ENCODE measurements around the gene KCNJ10.

Gene KCNJ10

DNA sequence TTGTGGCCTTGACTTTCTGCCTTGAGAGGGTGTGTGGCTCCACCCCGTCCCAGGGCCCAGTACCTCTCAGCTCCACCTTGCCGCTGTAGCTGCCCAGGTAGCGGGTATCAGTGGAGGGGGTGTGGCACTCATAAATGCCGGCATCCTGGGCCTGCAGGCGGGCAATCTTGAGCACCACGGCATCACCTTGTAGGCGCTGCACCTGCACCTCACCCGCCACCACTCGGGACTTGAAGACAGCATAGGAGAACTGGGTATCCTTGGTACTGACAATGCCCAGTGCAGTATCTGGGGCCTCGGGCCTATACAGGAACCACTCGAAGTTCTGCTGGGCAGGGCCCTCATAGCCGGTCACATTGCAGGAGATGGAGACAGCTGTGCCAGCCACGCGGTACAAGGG is 24.8 kb upstream of the KCNJ10 start:
- TF ChIP-seq POLR2AphosphoS5 (IDR thresholded peaks at IDR 0.05; ENCODE audit: low read depth, low read length) (no peak), TAF1 (IDR thresholded peaks at IDR 0.05; ENCODE audit: borderline replicate concordance, insufficient read depth, low read length) (no peak), SIN3A (IDR thresholded peaks at IDR 0.05; ENCODE audit: borderline replicate concordance, insufficient read depth, low read length) (no peak), FOXP2 (optimal IDR thresholded peaks at IDR 0.05; ENCODE audit: borderline replicate concordance, extremely low read depth, extremely low read length, insufficient read depth) (no peak)
- TF ChIP-seq, protein P1, sequence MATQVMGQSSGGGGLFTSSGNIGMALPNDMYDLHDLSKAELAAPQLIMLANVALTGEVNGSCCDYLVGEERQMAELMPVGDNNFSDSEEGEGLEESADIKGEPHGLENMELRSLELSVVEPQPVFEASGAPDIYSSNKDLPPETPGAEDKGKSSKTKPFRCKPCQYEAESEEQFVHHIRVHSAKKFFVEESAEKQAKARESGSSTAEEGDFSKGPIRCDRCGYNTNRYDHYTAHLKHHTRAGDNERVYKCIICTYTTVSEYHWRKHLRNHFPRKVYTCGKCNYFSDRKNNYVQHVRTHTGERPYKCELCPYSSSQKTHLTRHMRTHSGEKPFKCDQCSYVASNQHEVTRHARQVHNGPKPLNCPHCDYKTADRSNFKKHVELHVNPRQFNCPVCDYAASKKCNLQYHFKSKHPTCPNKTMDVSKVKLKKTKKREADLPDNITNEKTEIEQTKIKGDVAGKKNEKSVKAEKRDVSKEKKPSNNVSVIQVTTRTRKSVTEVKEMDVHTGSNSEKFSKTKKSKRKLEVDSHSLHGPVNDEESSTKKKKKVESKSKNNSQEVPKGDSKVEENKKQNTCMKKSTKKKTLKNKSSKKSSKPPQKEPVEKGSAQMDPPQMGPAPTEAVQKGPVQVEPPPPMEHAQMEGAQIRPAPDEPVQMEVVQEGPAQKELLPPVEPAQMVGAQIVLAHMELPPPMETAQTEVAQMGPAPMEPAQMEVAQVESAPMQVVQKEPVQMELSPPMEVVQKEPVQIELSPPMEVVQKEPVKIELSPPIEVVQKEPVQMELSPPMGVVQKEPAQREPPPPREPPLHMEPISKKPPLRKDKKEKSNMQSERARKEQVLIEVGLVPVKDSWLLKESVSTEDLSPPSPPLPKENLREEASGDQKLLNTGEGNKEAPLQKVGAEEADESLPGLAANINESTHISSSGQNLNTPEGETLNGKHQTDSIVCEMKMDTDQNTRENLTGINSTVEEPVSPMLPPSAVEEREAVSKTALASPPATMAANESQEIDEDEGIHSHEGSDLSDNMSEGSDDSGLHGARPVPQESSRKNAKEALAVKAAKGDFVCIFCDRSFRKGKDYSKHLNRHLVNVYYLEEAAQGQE (IDR thresholded peaks at IDR 0.05; ENCODE audit: insufficient read depth in 1 of 2, low read depth in 2 of 2, low read length in 2 of 2) = no peak

DNA sequence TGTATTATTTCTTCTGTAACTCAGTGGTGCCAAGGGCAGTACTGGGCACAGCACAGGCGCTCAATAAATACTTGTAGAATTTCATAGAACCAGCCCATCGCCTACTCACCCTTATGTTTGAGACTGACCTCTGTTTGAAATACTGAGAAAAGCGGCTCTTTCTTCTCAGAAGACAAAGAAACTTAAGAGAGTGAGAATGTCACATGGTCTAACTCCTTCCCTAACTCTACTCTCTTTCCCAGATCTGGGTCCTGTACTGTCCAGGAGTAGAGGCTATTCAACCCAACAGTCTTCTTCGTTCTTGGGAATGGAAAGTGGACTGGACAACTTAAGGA is 24.3 kb upstream of the KCNJ10 start:
- TF ChIP-seq TAF1 (IDR thresholded peaks at IDR 0.05; ENCODE audit: borderline replicate concordance, insufficient read depth, low read length) (no peak), POLR2AphosphoS5 (IDR thresholded peaks at IDR 0.05; ENCODE audit: low read depth, low read length) (no peak), FOXP2 (optimal IDR thresholded peaks at IDR 0.05; ENCODE audit: borderline replicate concordance, extremely low read depth, extremely low read length, insufficient read depth) (no peak), SIN3A (IDR thresholded peaks at IDR 0.05; ENCODE audit: borderline replicate concordance, insufficient read depth, low read length) (no peak)
- TF ChIP-seq, protein P1 (IDR thresholded peaks at IDR 0.05; ENCODE audit: insufficient read depth in 1 of 2, low read depth in 2 of 2, low read length in 2 of 2) = no peak

DNA sequence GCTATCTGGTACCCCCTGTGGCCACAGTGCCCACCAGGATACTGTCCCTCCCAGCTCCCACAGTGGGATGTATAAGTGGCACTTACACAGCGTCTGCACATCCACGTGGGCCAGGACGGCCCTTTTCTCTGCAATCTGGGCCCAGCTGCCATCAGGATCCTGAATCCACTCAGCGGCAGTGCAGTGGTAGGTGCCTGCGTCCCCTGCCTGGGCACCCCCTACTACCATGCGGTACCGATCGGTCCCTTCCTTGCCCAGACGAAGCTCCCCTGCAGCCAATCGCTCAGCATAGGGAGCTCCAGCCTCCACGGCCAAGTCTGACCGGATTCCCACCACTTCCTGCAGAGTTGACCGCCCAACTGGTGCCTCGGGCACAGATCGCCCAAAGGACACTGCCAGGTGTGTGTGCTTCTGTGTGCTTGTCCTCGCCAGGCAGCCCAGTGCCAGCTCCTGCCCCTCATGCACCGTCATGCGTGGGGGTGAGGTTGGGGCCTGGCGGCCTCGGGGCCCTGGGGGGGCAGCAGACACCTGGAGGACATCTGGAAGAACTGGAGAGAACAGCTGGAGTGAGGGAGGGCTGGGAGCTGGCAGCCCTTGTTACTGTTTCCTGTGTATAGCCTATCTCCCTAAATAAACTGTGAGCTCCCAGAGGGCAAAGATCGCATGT is 23.8 kb upstream of the KCNJ10 start:
- TF ChIP-seq FOXP2 (optimal IDR thresholded peaks at IDR 0.05; ENCODE audit: borderline replicate concordance, extremely low read depth, extremely low read length, insufficient read depth) = no peak
- TF ChIP-seq, protein P1 (IDR thresholded peaks at IDR 0.05; ENCODE audit: insufficient read depth in 1 of 2, low read depth in 2 of 2, low read length in 2 of 2) = no peak
- no peak for TF ChIP-seq TAF1 (IDR thresholded peaks at IDR 0.05; ENCODE audit: borderline replicate concordance, insufficient read depth, low read length)
- no peak for TF ChIP-seq SIN3A (IDR thresholded peaks at IDR 0.05; ENCODE audit: borderline replicate concordance, insufficient read depth, low read length)
- TF ChIP-seq POLR2AphosphoS5 (IDR thresholded peaks at IDR 0.05; ENCODE audit: low read depth, low read length) = no peak

DNA sequence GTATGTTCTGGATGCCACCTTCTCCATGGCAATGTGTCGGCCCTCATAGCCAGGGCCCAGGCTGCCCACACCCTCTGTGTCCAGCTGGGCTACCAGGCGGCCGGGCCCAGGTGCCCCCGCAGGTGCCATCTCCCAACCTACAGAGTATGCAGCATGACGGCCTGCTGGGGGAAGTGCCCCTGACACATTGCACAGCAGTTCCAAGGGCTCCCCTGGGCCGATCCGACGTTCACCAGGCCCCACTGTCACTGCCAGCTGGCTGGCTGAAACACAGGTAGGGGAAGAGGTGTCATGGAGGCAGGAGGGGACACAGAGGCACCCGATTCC is 23.1 kb upstream of the KCNJ10 start:
- TF ChIP-seq TAF1 (IDR thresholded peaks at IDR 0.05; ENCODE audit: borderline replicate concordance, insufficient read depth, low read length) (no peak), SIN3A (IDR thresholded peaks at IDR 0.05; ENCODE audit: borderline replicate concordance, insufficient read depth, low read length) (no peak), FOXP2 (optimal IDR thresholded peaks at IDR 0.05; ENCODE audit: borderline replicate concordance, extremely low read depth, extremely low read length, insufficient read depth) (no peak), POLR2AphosphoS5 (IDR thresholded peaks at IDR 0.05; ENCODE audit: low read depth, low read length) (no peak)
- TF ChIP-seq, protein P1 (IDR thresholded peaks at IDR 0.05; ENCODE audit: insufficient read depth in 1 of 2, low read depth in 2 of 2, low read length in 2 of 2) = no peak

Measured in PFSK-1 (cell line).